Measurements from ENCODE around the gene MELTF.

The MELTF gene

DNA sequence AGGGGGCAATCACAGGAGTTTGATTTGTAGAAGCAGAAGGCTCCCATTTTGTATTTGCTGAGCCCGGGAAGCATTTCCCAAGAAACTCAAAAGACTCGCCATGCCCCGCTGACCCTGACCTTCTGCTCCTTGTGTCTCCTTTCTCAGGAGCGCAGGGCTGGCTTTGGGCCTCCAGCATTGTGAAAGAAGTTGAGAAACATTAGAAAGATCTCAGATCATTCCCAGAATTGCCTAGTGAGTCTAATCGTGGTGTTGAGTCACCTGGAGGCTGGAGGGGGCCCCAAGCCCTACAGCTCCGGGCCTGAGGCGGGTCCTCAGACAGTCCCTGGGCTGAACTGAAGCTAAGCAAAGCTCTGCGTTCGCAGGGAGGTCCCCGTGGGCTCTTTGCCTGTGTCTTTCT lies 50.1 kb downstream of the MELTF start:
- TF ChIP-seq, protein P1, sequence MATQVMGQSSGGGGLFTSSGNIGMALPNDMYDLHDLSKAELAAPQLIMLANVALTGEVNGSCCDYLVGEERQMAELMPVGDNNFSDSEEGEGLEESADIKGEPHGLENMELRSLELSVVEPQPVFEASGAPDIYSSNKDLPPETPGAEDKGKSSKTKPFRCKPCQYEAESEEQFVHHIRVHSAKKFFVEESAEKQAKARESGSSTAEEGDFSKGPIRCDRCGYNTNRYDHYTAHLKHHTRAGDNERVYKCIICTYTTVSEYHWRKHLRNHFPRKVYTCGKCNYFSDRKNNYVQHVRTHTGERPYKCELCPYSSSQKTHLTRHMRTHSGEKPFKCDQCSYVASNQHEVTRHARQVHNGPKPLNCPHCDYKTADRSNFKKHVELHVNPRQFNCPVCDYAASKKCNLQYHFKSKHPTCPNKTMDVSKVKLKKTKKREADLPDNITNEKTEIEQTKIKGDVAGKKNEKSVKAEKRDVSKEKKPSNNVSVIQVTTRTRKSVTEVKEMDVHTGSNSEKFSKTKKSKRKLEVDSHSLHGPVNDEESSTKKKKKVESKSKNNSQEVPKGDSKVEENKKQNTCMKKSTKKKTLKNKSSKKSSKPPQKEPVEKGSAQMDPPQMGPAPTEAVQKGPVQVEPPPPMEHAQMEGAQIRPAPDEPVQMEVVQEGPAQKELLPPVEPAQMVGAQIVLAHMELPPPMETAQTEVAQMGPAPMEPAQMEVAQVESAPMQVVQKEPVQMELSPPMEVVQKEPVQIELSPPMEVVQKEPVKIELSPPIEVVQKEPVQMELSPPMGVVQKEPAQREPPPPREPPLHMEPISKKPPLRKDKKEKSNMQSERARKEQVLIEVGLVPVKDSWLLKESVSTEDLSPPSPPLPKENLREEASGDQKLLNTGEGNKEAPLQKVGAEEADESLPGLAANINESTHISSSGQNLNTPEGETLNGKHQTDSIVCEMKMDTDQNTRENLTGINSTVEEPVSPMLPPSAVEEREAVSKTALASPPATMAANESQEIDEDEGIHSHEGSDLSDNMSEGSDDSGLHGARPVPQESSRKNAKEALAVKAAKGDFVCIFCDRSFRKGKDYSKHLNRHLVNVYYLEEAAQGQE (IDR thresholded peaks at IDR 0.05; ENCODE audit: insufficient read depth in 1 of 2, low read depth in 2 of 2, low read length in 2 of 2): no peak
- TF ChIP-seq FOXP2 (optimal IDR thresholded peaks at IDR 0.05; ENCODE audit: borderline replicate concordance, extremely low read depth, extremely low read length, insufficient read depth) (no peak), SIN3A (IDR thresholded peaks at IDR 0.05; ENCODE audit: borderline replicate concordance, insufficient read depth, low read length) (no peak), POLR2AphosphoS5 (IDR thresholded peaks at IDR 0.05; ENCODE audit: low read depth, low read length) (no peak), TAF1 (IDR thresholded peaks at IDR 0.05; ENCODE audit: borderline replicate concordance, insufficient read depth, low read length) (no peak)

DNA sequence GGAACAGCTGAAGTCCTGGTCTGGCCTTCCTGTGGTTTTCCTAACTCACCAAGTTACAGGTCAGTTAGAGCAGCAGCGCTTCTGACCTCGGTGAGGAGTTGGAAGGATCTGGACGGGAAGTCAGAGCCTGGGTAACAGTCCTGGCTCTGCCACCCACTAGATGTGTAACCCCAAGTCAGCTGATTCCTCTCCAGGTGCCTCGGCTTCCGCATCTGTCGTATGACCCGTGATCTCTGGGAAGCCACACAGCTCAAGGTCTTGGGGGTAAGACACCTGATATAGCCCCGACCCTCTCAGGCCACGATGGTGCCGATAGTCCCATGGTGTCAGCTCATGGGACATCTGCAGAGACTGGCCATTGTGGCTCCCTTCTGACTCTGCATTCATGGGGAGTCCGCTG lies 52.7 kb downstream of the MELTF start:
- TF ChIP-seq TAF1 (IDR thresholded peaks at IDR 0.05; ENCODE audit: borderline replicate concordance, insufficient read depth, low read length): no peak
- no peak for TF ChIP-seq SIN3A (IDR thresholded peaks at IDR 0.05; ENCODE audit: borderline replicate concordance, insufficient read depth, low read length)
- no peak for TF ChIP-seq POLR2AphosphoS5 (IDR thresholded peaks at IDR 0.05; ENCODE audit: low read depth, low read length)

DNA sequence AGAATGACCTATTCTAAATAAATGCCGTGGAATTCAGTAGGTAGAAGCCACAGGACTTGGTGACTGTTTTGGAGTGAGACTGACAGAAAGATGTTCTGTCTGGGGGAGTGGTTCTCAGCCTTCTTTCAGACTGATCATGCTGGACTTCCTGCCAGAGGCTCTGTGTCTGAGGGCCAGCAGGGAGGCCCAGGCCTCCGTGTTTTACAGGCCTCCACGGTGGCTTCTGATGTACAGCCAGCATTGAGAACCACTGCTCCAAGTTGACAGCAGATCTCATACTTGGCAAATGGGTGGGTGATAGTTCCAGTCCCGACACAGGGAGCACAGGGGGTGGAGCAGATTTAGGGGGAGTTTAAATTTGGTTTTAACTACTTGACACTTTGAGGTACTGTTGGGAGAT lies 54.3 kb downstream of the MELTF start:
- no peak for TF ChIP-seq POLR2AphosphoS5 (IDR thresholded peaks at IDR 0.05; ENCODE audit: low read depth, low read length)
- TF ChIP-seq TAF1 (IDR thresholded peaks at IDR 0.05; ENCODE audit: borderline replicate concordance, insufficient read depth, low read length): no peak
- TF ChIP-seq SIN3A (IDR thresholded peaks at IDR 0.05; ENCODE audit: borderline replicate concordance, insufficient read depth, low read length): no peak
- TF ChIP-seq FOXP2 (optimal IDR thresholded peaks at IDR 0.05; ENCODE audit: borderline replicate concordance, extremely low read depth, extremely low read length, insufficient read depth): no peak
- TF ChIP-seq, protein P1 (IDR thresholded peaks at IDR 0.05; ENCODE audit: insufficient read depth in 1 of 2, low read depth in 2 of 2, low read length in 2 of 2): no peak

DNA sequence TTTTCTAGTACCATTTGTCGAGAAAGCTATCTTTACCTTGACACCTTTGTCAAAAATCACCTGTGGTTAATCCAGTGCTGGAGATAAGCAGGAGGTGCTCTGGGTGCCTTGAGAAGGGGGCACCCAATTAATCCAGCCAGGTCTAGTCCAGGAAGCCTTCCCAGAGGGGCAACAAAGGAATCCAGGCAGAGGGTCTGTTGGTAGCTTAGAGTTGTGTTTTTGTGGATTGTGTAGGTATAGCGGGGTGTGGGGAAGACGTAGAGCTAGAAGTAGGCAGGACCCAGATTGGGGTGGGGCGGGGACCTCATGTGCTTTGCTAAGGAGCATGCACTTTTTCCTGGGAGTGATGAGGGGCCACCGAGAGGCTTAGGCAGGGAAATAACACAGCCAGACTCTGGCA lies 55.0 kb downstream of the MELTF start:
- TF ChIP-seq SIN3A (IDR thresholded peaks at IDR 0.05; ENCODE audit: borderline replicate concordance, insufficient read depth, low read length) (no peak), POLR2AphosphoS5 (IDR thresholded peaks at IDR 0.05; ENCODE audit: low read depth, low read length) (no peak), FOXP2 (optimal IDR thresholded peaks at IDR 0.05; ENCODE audit: borderline replicate concordance, extremely low read depth, extremely low read length, insufficient read depth) (no peak), TAF1 (IDR thresholded peaks at IDR 0.05; ENCODE audit: borderline replicate concordance, insufficient read depth, low read length) (no peak)
- TF ChIP-seq, protein P1 (IDR thresholded peaks at IDR 0.05; ENCODE audit: insufficient read depth in 1 of 2, low read depth in 2 of 2, low read length in 2 of 2): no peak

DNA sequence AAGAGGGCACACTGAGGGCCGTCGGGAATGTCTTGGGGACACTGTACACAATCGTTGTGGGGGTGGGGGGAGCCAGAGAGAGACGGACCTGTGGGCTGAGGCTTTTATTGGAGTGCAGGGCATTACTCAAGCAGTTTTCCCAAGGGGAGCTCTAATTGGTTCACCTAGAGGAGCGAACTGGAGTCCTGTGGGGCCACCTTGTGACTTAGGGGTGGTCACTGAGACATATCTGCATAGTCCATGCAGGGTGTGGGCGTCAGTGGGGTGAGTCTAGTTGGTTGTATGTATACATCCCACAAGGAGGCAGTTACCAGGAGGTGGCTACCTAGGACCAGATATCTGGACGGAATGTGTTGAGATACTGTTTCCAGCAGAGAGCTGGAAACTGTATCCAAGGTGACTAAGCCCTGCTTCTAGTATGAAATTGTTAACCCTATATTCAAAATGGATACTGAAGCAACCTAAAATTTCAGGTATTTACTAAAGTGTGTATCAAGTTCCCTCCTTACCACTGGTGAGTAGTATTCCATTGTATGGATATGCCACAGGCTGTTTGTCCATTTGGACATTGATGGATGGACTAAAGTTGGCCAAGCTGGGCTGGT lies 58.4 kb downstream of the MELTF start:
- TF ChIP-seq POLR2AphosphoS5 (IDR thresholded peaks at IDR 0.05; ENCODE audit: low read depth, low read length) (no peak), FOXP2 (optimal IDR thresholded peaks at IDR 0.05; ENCODE audit: borderline replicate concordance, extremely low read depth, extremely low read length, insufficient read depth) (no peak), SIN3A (IDR thresholded peaks at IDR 0.05; ENCODE audit: borderline replicate concordance, insufficient read depth, low read length) (no peak), TAF1 (IDR thresholded peaks at IDR 0.05; ENCODE audit: borderline replicate concordance, insufficient read depth, low read length) (no peak)
- TF ChIP-seq, protein P1 (IDR thresholded peaks at IDR 0.05; ENCODE audit: insufficient read depth in 1 of 2, low read depth in 2 of 2, low read length in 2 of 2): no peak
